ENCODE data around the gene MTHFD1. TPM values are rescaled to one million over a fixed set of nuclear protein-coding genes. Genes with fewer than 3 reads are reported as not detected.

The MTHFD1 gene
- total RNA-seq, 4 donors from 2014 or later: 34.5 to 54.5 (median 38.6) TPM

- H3K9me3 ChIP-seq: no peaks in the 10 kb centered on the region
- H3K4me1 ChIP-seq: no peaks in the 10 kb centered on the region
- H3K27ac ChIP-seq: no peak overlapping the region
- 56 to 57% methylated on average over 8 of the region's 8 CpGs for WGBS, 2 donors (ENCODE audit: low coverage in 1 of 2)
- no peak for ATAC-seq
- H3K4me3 ChIP-seq: no peak overlapping the region
- H3K36me3 ChIP-seq: peaks cover 0 to 99% of the 10 kb centered on the region in 2 donors
- H3K27me3 ChIP-seq: no peaks in the 10 kb centered on the region
- TF ChIP-seq POLR2AphosphoS5 (IDR thresholded peaks at IDR 0.05): no peak
Observed at GRCh38 chr14:64421166-64421565, 33.0 kb downstream of the MTHFD1 start.

DNA sequence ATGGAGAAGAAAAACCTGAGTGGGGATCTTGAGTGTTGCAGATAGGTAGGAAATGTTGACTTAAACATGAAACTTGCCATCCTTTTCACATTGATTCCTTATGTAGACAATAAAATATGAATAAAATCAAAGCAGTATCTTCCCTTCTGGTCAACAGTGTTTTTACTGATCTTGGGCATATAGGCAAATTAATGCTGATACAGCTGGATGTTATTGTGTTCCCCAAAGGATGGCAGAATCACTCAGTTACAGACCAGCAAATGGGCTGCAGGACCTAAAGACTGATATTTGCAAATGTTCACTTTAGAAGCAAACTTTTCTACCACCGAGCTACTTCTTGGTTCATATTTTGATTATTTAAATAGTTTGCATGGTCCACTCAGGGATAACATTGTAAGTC lies 33.9 kb downstream of the MTHFD1 start:
- ATAC-seq: no peak
- H3K36me3 ChIP-seq: peaks cover 0 to 99% of the 10 kb centered on the region in 2 donors
- no peaks in the 10 kb centered on the region for H3K27me3 ChIP-seq
- H3K4me1 ChIP-seq: no peaks in the 10 kb centered on the region
- no peak for TF ChIP-seq CTCF (IDR thresholded peaks at IDR 0.05)
- WGBS, 2 donors (ENCODE audit: low coverage in 1 of 2): 94 to 100% methylated on average over 1 of the region's 1 CpG
- H3K4me3 ChIP-seq: no peak overlapping the region
- H3K9me3 ChIP-seq: no peaks in the 10 kb centered on the region
- no peak overlapping the region for H3K27ac ChIP-seq

DNA sequence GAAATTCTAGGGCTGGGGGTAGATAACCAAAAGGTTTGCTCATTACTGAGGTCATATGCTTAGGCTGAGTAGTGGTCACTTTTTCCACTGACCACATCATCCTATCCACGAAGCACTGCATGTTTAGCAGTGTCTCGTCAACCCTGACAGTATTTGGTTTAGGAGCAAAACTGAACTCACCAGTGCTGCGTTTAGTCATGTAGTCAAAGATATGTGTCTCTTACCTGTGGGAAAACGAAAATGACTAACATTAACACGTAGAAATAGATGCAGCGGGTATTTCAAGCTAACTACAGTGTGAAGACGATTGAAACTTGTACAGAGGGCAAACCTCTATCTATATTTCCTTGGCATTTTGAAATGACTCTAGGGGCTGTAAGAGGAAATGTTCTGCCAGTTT lies 34.6 kb downstream of the MTHFD1 start:
- no peak for ATAC-seq
- H3K4me3 ChIP-seq: no peak overlapping the region
- H3K4me1 ChIP-seq: no peaks in the 10 kb centered on the region
- TF ChIP-seq CTCF (IDR thresholded peaks at IDR 0.05) (no peak), EP300 (IDR thresholded peaks at IDR 0.05) (no peak), POLR2AphosphoS5 (IDR thresholded peaks at IDR 0.05) (no peak), POLR2A (IDR thresholded peaks at IDR 0.05) (no peak)
- H3K27me3 ChIP-seq: no peaks in the 10 kb centered on the region
- H3K27ac ChIP-seq: no peak overlapping the region
- peaks cover 0 to 99% of the 10 kb centered on the region in 2 donors for H3K36me3 ChIP-seq
- no peaks in the 10 kb centered on the region for H3K9me3 ChIP-seq
- WGBS, 2 donors (ENCODE audit: low coverage in 1 of 2): 90% methylated on average over 6 to 7 of the region's 7 CpGs

- Histone ChIP-seq H3K36me3 (peaks cover 0 to 99% of the 10 kb centered on the region in 2 donors), H3K4me1 (no peaks in the 10 kb centered on the region), H3K27me3 (no peaks in the 10 kb centered on the region), H3K9me3 (no peaks in the 10 kb centered on the region), H3K27ac (no peak overlapping the region), H3K4me3 (no peak overlapping the region)
- no peak for TF ChIP-seq POLR2AphosphoS5 (IDR thresholded peaks at IDR 0.05)
- no peak for TF ChIP-seq EP300 (IDR thresholded peaks at IDR 0.05)
- no peak for TF ChIP-seq CTCF (IDR thresholded peaks at IDR 0.05)
- TF ChIP-seq POLR2A (IDR thresholded peaks at IDR 0.05): no peak
- WGBS, 2 donors (ENCODE audit: low coverage in 1 of 2): 96% methylated on average over 5 of the region's 6 CpGs; no CpG with 5 or more reads in 1 of the 2 donors
- no peak for ATAC-seq
Observed at GRCh38 chr14:64423987-64424386, 35.8 kb downstream of the MTHFD1 start.

DNA sequence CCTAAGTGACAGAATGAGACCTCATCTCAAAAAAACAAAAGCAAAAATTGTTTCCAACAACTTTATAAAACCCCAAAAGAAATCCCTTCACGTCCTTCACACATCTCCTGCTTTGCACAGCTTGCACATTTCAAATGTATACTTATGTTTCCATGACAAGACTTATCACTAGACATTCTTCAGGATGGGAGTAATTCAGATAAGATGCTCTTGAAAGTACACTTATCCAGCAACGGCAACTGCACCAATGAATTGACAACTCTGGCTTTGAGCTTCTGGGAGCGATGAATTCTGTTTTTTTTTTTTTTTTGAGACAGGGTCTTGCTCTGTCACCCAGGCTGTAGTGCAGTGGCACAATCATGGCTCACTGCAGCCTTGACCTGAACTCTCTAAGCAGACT lies 46.4 kb downstream of the MTHFD1 start:
- Histone ChIP-seq H3K27ac (no peak overlapping the region), H3K4me3 (no peak overlapping the region), H3K27me3 (no peaks in the 10 kb centered on the region), H3K4me1 (no peaks in the 10 kb centered on the region), H3K9me3 (no peaks in the 10 kb centered on the region), H3K36me3 (peaks cover 0 to 98% of the 10 kb centered on the region in 2 donors)
- WGBS, 2 donors (ENCODE audit: low coverage in 1 of 2): 66 to 75% methylated on average over 1 to 3 of the region's 3 CpGs
- no peak for ATAC-seq
- TF ChIP-seq EP300 (IDR thresholded peaks at IDR 0.05): no peak
- TF ChIP-seq POLR2AphosphoS5 (IDR thresholded peaks at IDR 0.05): no peak
- no peak for TF ChIP-seq POLR2A (IDR thresholded peaks at IDR 0.05)
- TF ChIP-seq CTCF (IDR thresholded peaks at IDR 0.05): no peak

Measured in gastroesophageal sphincter (tissue), 4 donors.